BJ (cell line): Measurements from ENCODE around the gene PER2. TPM values are rescaled to one million over a fixed set of nuclear protein-coding genes. Genes with fewer than 3 reads are reported as not detected.
A peak's percentile ranks its signal among the peaks of the same experiment; 100 is the strongest.

Experiments used
- CTCF ChIA-PET: fragments of 350-600 bp; formaldehyde crosslinking; extraction: SDS; loops from one replicate; lab custom pipeline; 2021; ENCODE audit warnings: antibody characterized with exemption, inconsistent platforms; lab: Yijun Ruan, JAX
- POLR2A ChIA-PET: fragments of 300-600 bp; sonication (Branson Sonifier 250); formaldehyde crosslinking; extraction: SDS; loops from one replicate; lab custom pipeline; 2021; ENCODE audit warnings: antibody characterized with exemption; lab: Charles Lee
- DNase-seq: peaks from one replicate; pipeline ENCODE4 v3.0.0-alpha.2; 2011; ENCODE audit warnings: low read depth
- H3K27me3 ChIP-seq: 2 replicates; pipeline ENCODE4 v1.6.0; 2011; ENCODE audit warnings: low read length; ENCODE audit not compliant: control insufficient read depth, insufficient read depth
- H3K36me3 ChIP-seq: 2 replicates; pipeline ENCODE4 v1.5.1; 2011; ENCODE audit warnings: low read length; ENCODE audit not compliant: control insufficient read depth, insufficient read depth
- H3K4me3 ChIP-seq: 2 replicates; pipeline ENCODE4 v1.5.1; 2011; ENCODE audit warnings: low read depth, mild to moderate bottlenecking, control low read depth, low read length
- CTCF ChIP-seq: IDR thresholded peaks from 2 replicates; pipeline ENCODE4 v1.5.1; 2011; ENCODE audit warnings: low read depth, mild to moderate bottlenecking, control low read depth, inconsistent platforms, low read length, moderate library complexity; ENCODE audit not compliant: insufficient read depth
- polyA plus RNA-seq: library from polyadenylated mRNA; depleted of rRNA; stranded (reverse); fragments of >200 nt; gene quantifications from 2 replicates; pipeline ENCODE4 v1.2.3, GENCODE V29; 2011

PER2 gene
- polyA plus RNA-seq, 1 experiment, result 3.1 TPM

- Histone ChIP-seq H3K36me3 (no peaks in the 10 kb centered on the region), H3K4me3 (no peak overlapping the region), H3K27me3 (peaks cover 9% of the 10 kb centered on the region)
- DNase-seq, result no peak
- CTCF ChIA-PET, result no interaction called here
- POLR2A ChIA-PET, result no interaction called here
- no peak for TF ChIP-seq CTCF
These were observed 2.5 kb upstream of the PER2 start for GRCh38 chr2:238290715-238291549.

- ChIA-PET POLR2A (no interaction called here), CTCF (interaction anchor here (0.7 to 1.3 kb wide), 2 partner anchors 10 to 24 kb away, joined by 3 read pairs; no protein-coding TSS in a partner anchor)
- TF ChIP-seq CTCF, result no peak
- no peak overlapping the region for H3K4me3 ChIP-seq
- peaks cover 7% of the 10 kb centered on the region for H3K27me3 ChIP-seq
- no peaks in the 10 kb centered on the region for H3K36me3 ChIP-seq
- DNase-seq, result no peak
These were observed 1.7 kb upstream of the PER2 start for GRCh38 chr2:238290091-238290509.

- no peak for TF ChIP-seq CTCF
- peak overlapping the region; percentile 82 for H3K4me3 ChIP-seq
- no peaks in the 10 kb centered on the region for H3K36me3 ChIP-seq
- CTCF ChIA-PET, result interaction anchor here (0.7 to 1.3 kb wide), 3 partner anchors 11 to 33 kb away, joined by 3 read pairs; no protein-coding TSS in a partner anchor
- DNase-seq, result no peak
- POLR2A ChIA-PET, result no interaction called here
- H3K27me3 ChIP-seq, result peaks cover 2% of the 10 kb centered on the region
These were observed 1.2 kb upstream of the PER2 start for GRCh38 chr2:238289574-238289973.

- DNase-seq, result peak; percentile 93
- Histone ChIP-seq H3K27me3 (no peaks in the 10 kb centered on the region), H3K36me3 (no peaks in the 10 kb centered on the region), H3K4me3 (peak overlapping the region; percentile 82)
- CTCF ChIA-PET, result interaction anchor here (0.6 to 2.3 kb wide), 6 partner anchors 11 to 34 kb away, joined by 3 to 7 read pairs (median 3); no protein-coding TSS in a partner anchor
- POLR2A ChIA-PET, result no interaction called here
- peak; percentile 43; the same call in 1 of the 2 replicates for TF ChIP-seq CTCF
These were observed 502 bp upstream of the PER2 start for GRCh38 chr2:238288650-238289573.
